Heart right ventricle (tissue), 16 donors: ENCODE results near the gene NXNL1. TPM values are rescaled to one million over a fixed set of nuclear protein-coding genes. Genes with fewer than 3 reads are reported as not detected.
A peak's percentile ranks its signal among the peaks of the same experiment; 100 is the strongest.

Experiments
- ATAC-seq, 8 donors: fragments of 200-7000 bp; cut with Tn5 transposase; one replicate each; pipeline ENCODE4 v1.9.1; 2020; ENCODE audit warnings: mild to moderate bottlenecking in 8 of 8, moderate library complexity in 8 of 8, moderate number of reproducible peaks in 1 of 8
- DNase-seq, 2 donors: peaks; one replicate each; pipeline ENCODE4 v3.0.0-alpha.2; 2020
- H3K27ac ChIP-seq, 10 donors: fragments of 200-600 bp; sonication (generic) in 2 of 10; one replicate each; pipeline versions ENCODE4 v1.5.0 to v1.8.0; 2020 to 2022; ENCODE audit warnings: mild to moderate bottlenecking in 3 of 10
- H3K27me3 ChIP-seq, 7 donors: fragments of 200-600 bp; one replicate each; pipeline ENCODE4 v1.8.0; 2021 to 2022; ENCODE audit warnings: mild to moderate bottlenecking in 2 of 7
- H3K36me3 ChIP-seq, 9 donors: fragments of 200-600 bp; sonication (generic) in 1 of 9; one replicate each; pipeline versions ENCODE4 v1.5.0 to v1.8.0; 2020 to 2022; ENCODE audit warnings: mild to moderate bottlenecking in 2 of 9
- H3K4me1 ChIP-seq, 9 donors: fragments of 200-600 bp; sonication (generic) in 1 of 9; one replicate each; pipeline versions ENCODE4 v1.5.0 to v1.8.0; 2020 to 2022; ENCODE audit warnings: mild to moderate bottlenecking in 4 of 9
- H3K4me3 ChIP-seq, 10 donors: fragments of 200-600 bp; sonication (generic) in 2 of 10; one replicate each; pipeline versions ENCODE4 v1.5.0 to v1.8.0; 2020 to 2022; ENCODE audit warnings: mild to moderate bottlenecking in 7 of 10, moderate library complexity in 2 of 10
- H3K9me3 ChIP-seq, 11 donors: fragments of 200-600 bp in 10 of 11; sonication (generic) in 2 of 11; one replicate each; pipeline versions ENCODE4 v1.5.0 to v1.8.0; 2013 to 2022; ENCODE audit warnings: mild to moderate bottlenecking in 2 of 11, control low read depth in 1 of 11, moderate library complexity in 1 of 11
- WGBS, 2 donors: extraction: QIAGEN DNeasy Blood & Tissue Kit; methylation state at CpG; one replicate each; pipeline ENCODE4 v1.1.7; 2013; ENCODE audit warnings: inconsistent platforms in 1 of 2; 5-methylcytosine and 5-hydroxymethylcytosine counted together
- intact Hi-C, 10 donors: fragments of 100-400 bp; cut with DNase I; formaldehyde crosslinking; loops; one replicate each; pipeline versions ENCODE4 v1.11.1 to v1.14.2; 2022
- polyA plus RNA-seq, 2 donors: library from polyadenylated mRNA; stranded (reverse); fragments of 200-250 nt; gene quantifications; one replicate each; pipeline ENCODE4 v1.2.3, GENCODE V29; 2013
- total RNA-seq, 10 donors: library from RNA; stranded (reverse); fragmentation: NEBNext Ultra II Directional in 3 of 10; extraction: Animal tissue kit (Norgen Biotek cat#: 25700) in 3 of 10; gene quantifications; one replicate each; pipeline versions ENCODE4 v1.2.1 to v1.2.4, GENCODE V29; 2021 to 2023
- TF ChIP-seq, protein P1 (sequence below), 9 donors: fragments of 200-600 bp; sonication (generic) in 2 of 9; IDR thresholded peaks; one replicate each; pipeline versions ENCODE4 v1.5.0 to v1.8.0; 2021 to 2022; ENCODE audit warnings: antibody characterized with exemption in 9 of 9, mild to moderate bottlenecking in 5 of 9, moderate library complexity in 1 of 9
- donor health status: Arrhythmogenic right ventricular cardiomyopathy.
- donor health status: ischemic (EF 13 %, LVEDD 7.1; RV severe dilation, severe dysfunction).
- donor health status: healthy with polysubstance abuse.
- donor health status: DM: no; HTN: yes; CAD: no.
- donor health status: DM: no; HTN: no; CAD: no.
- donor health status: ischemic (EF 25% LVEDD 6.9; RV normal size, moderate dysfunction).
- donor health status: ischemic (EF 25% LVEDD 5.7; RV mildly dilated, moderate dysfunction).
- donor health status: healthy.
- donor health status: DM: yes; HTN: yes; CAD: no.
- donor health status: Ischemic cardiomyopathy.
- donor health status: ischemic (EF 35%, LVEDD 5.7; RV mildly dilated, moderate dysfunction).
- donor health status: nonischemic (EF 11% LVEDD 7.7; RV severe dilation, severe dysfunction).
- donor health status: DM: yes; HTN: yes; CAD: no.
- donor health status: PGD.
- donor health status: ischemic (EF 29% LVEDD 5.4; RV normal size, mild dysfunction).
- donor health status: nonischemic (EF 23%, LVEDD 6.1; RV moderate dilation, normal function).

The NXNL1 gene
- total and polyA plus RNA-seq, 12 donors: 0.42 to 1.1 (median 0.58) TPM; not detected in 7

DNA sequence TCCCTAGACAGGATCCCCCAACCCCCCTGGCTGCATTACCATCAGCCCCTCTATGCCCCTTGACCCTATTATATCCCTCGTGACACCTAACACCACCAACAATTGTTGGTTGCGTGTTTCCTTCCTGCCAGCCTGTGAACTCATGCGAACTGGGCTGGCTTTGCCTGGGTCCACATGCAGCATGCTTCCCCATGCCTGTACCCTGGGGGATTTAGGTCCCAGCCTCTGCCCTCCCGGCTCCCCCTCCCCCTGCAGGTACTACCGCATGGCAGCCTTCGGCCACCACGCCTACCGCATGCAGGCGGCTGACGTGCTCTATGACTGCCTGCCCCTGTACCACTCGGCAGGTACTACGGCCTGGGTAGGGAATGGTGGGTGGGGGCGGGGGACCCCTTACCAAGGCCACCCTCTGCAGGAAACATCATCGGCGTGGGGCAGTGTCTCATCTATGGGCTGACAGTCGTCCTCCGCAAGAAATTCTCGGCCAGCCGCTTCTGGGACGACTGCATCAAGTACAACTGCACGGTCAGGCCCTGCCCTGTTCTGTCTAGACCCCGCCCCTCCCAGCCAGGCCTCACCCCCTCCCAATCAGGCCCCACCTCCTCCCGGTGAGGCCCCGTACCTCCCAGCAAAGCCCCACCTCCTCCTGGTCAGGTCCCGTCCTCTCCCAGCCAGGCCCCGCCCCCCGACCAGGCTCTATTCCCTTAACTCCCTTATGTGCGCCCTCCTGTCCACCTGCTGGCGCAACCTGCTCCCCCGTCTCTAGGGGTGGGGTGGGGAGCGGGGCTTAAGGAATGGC lies 28.1 kb upstream of the NXNL1 start:
- Histone ChIP-seq H3K4me3 (peak overlapping the region in 5 of 10 donors; percentile 30 to 39 (median 33)), H3K36me3 (peaks cover 0 to 67% (median 3%) of the 10 kb centered on the region in 9 donors), H3K4me1 (peaks cover 8 to 37% (median 18%) of the 10 kb centered on the region in 9 donors), H3K27ac (peak overlapping the region in 8 of 10 donors; percentile 15 to 71 (median 46)), H3K27me3 (no peaks in the 10 kb centered on the region), H3K9me3 (no peaks in the 10 kb centered on the region)
- DNase-seq (peak; percentile 51 to 67), ATAC-seq (peak; percentile 48 to 88 (median 82))
- 40 to 51% methylated on average over 31 of the region's 31 CpGs for WGBS, 2 donors
- TF ChIP-seq, protein P1, sequence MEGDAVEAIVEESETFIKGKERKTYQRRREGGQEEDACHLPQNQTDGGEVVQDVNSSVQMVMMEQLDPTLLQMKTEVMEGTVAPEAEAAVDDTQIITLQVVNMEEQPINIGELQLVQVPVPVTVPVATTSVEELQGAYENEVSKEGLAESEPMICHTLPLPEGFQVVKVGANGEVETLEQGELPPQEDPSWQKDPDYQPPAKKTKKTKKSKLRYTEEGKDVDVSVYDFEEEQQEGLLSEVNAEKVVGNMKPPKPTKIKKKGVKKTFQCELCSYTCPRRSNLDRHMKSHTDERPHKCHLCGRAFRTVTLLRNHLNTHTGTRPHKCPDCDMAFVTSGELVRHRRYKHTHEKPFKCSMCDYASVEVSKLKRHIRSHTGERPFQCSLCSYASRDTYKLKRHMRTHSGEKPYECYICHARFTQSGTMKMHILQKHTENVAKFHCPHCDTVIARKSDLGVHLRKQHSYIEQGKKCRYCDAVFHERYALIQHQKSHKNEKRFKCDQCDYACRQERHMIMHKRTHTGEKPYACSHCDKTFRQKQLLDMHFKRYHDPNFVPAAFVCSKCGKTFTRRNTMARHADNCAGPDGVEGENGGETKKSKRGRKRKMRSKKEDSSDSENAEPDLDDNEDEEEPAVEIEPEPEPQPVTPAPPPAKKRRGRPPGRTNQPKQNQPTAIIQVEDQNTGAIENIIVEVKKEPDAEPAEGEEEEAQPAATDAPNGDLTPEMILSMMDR (IDR thresholded peaks at IDR 0.05): peak in 4 of 9 donors; percentile 14 to 46 (median 26)
- intact Hi-C loops: no loop called here

DNA sequence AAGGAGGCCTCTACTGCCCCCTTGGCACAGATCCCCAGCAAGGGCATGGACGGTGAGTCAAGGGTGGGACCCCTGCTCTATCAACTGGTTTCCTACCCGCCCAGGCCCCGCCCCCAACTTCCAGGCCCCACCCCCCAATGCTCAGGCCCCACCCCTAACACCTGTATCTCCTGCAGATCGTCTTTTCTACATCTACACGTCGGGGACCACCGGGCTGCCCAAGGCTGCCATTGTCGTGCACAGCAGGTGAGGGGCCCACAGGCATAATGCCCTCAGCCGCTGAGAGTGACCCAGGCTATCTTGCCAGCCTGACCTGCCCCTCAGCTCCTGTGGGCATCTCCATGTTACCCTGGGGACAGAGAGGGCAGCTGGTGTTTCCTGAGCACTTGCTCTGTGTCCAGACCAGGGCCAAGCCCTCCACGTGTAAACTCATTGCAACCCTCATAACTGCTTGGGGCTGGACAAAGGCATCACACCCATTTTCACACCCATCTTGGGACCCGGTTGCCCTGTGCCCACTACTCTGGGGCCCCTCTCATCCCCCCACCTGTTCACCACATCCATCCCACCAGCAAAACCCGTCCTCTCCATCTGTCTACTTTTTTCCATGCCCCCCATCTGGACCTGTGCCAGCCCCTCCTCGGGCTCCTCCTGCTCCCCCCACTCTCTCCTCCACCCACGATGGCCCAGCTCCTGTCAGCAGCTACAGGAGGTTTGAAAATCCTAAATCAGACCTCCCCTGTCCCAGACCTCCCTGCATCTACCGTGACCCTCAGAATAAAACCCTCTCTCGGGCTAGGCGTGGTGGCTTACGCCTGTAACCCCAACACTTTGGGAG lies 26.8 kb upstream of the NXNL1 start:
- intact Hi-C loops: no loop called here
- peaks cover 0 to 62% (median 3%) of the 10 kb centered on the region in 9 donors for H3K36me3 ChIP-seq
- no peaks in the 10 kb centered on the region for H3K9me3 ChIP-seq
- WGBS, 2 donors: 72 to 77% methylated on average over 18 of the region's 18 CpGs
- TF ChIP-seq, protein P1 (IDR thresholded peaks at IDR 0.05): no peak
- DNase-seq (no peak), ATAC-seq (no peak)
- H3K27ac ChIP-seq: peak overlapping the region in 1 of 10 donors; percentile 71
- H3K4me3 ChIP-seq: no peak overlapping the region
- H3K27me3 ChIP-seq: no peaks in the 10 kb centered on the region
- peaks cover 9 to 41% (median 21%) of the 10 kb centered on the region in 9 donors for H3K4me1 ChIP-seq

DNA sequence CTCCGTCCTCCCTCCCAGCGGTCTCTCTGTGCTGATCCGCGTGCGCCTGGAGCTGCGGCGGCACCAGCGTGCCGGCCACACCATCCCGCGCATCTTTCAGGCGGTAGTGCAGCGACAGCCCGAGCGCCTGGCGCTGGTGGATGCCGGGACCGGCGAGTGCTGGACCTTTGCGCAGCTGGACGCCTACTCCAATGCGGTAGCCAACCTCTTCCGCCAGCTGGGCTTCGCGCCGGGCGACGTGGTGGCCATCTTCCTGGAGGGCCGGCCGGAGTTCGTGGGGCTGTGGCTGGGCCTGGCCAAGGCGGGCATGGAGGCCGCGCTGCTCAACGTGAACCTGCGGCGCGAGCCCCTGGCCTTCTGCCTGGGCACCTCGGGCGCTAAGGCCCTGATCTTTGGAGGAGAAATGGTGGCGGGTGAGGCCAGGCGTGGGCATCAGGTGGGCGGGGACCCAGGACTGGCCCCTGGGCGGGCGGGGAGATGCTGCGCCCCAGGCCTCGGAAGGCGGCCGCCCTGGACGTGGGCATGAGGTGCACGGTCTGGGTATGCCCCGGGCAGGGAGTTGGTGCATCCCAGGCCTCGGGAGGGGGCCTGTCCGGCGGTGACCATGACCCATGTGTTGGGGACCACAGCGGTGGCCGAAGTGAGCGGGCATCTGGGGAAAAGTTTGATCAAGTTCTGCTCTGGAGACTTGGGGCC lies 26.0 kb upstream of the NXNL1 start:
- no peak overlapping the region for H3K4me3 ChIP-seq
- intact Hi-C loops: no loop called here
- H3K27me3 ChIP-seq: no peaks in the 10 kb centered on the region
- ATAC-seq: peak in 1 of 8 donors; percentile 20
- no peak overlapping the region for H3K27ac ChIP-seq
- no peak for DNase-seq
- WGBS, 2 donors: 95 to 96% methylated on average over 56 to 58 of the region's 58 CpGs
- TF ChIP-seq, protein P1 (IDR thresholded peaks at IDR 0.05): no peak
- H3K9me3 ChIP-seq: no peaks in the 10 kb centered on the region
- H3K4me1 ChIP-seq: peaks cover 9 to 48% (median 27%) of the 10 kb centered on the region in 9 donors
- peaks cover 0 to 59% (median 0%) of the 10 kb centered on the region in 9 donors for H3K36me3 ChIP-seq
